Mesendoderm (in vitro differentiated cells): Measurements from ENCODE around the gene PDSS1.

ENCODE experiments used
- DNase-seq: peaks from one replicate; pipeline ENCODE4 v3.0.0; 2013
- H2AK5ac ChIP-seq: 2 replicates; pipeline ENCODE4 v1.6.1; 2013; ENCODE audit warnings: low read length, inconsistent platforms
- H2BK120ac ChIP-seq: 2 replicates; pipeline ENCODE4 v1.6.1; 2013; ENCODE audit warnings: low read depth, mild to moderate bottlenecking, low read length, moderate library complexity, mixed read lengths
- H2BK15ac ChIP-seq: replicated peaks from 2 replicates; pipeline ENCODE4 v1.6.1; 2013; ENCODE audit warnings: low read depth, mild to moderate bottlenecking, moderate library complexity
- H2BK5ac ChIP-seq: 2 replicates; pipeline ENCODE4 v1.6.1; 2013; ENCODE audit warnings: low read length, inconsistent platforms
- H3K18ac ChIP-seq: 2 replicates; pipeline ENCODE4 v1.6.1; 2013; ENCODE audit warnings: mild to moderate bottlenecking, low read length, mixed read lengths
- H3K23ac ChIP-seq: one replicate; pipeline ENCODE4 v1.6.1; 2013; ENCODE audit warnings: low read length
- H3K27ac ChIP-seq: 2 replicates; pipeline ENCODE4 v1.5.1; 2013; ENCODE audit warnings: low read depth, mild to moderate bottlenecking, inconsistent platforms, low read length, moderate library complexity
- H3K27me3 ChIP-seq: 2 replicates; pipeline ENCODE4 v1.6.1; 2013; ENCODE audit warnings: low read length, control low read depth, mild to moderate bottlenecking, inconsistent platforms; ENCODE audit not compliant: insufficient read depth, poor library complexity
- H3K36me3 ChIP-seq: 2 replicates; pipeline ENCODE4 v1.6.1; 2013; ENCODE audit warnings: low read length, inconsistent platforms; ENCODE audit not compliant: control insufficient read depth, insufficient read depth
- H3K4ac ChIP-seq: one replicate; pipeline ENCODE4 v1.6.1; 2013; ENCODE audit warnings: low read depth, mild to moderate bottlenecking, low read length, moderate library complexity
- H3K4me1 ChIP-seq: 2 replicates; pipeline ENCODE4 v1.6.1; 2013; ENCODE audit warnings: low read depth, low read length, inconsistent platforms; ENCODE audit not compliant: control insufficient read depth
- H3K4me2 ChIP-seq: 2 replicates; pipeline ENCODE4 v1.6.1; 2013; ENCODE audit warnings: low read length
- H3K4me3 ChIP-seq: 2 replicates; pipeline ENCODE4 v1.5.1; 2013; ENCODE audit warnings: mild to moderate bottlenecking, low read length
- H3K56ac ChIP-seq: one replicate; pipeline ENCODE4 v1.6.1; 2013; ENCODE audit warnings: low read length
- H3K79me1 ChIP-seq: 2 replicates; pipeline ENCODE4 v1.6.1; 2013; ENCODE audit warnings: low read length, inconsistent platforms
- H3K79me2 ChIP-seq: 2 replicates; pipeline ENCODE4 v1.6.1; 2013; ENCODE audit warnings: mild to moderate bottlenecking, low read length; ENCODE audit not compliant: control insufficient read depth, insufficient read depth
- H3K9ac ChIP-seq: 2 replicates; pipeline ENCODE4 v1.6.1; 2013; ENCODE audit warnings: low read length, inconsistent platforms
- H4K5ac ChIP-seq: one replicate; pipeline ENCODE4 v1.6.1; 2013; ENCODE audit warnings: low read length
- H4K8ac ChIP-seq: one replicate; pipeline ENCODE4 v1.6.1; 2013; ENCODE audit warnings: low read depth, mild to moderate bottlenecking, control low read depth, low read length, moderate library complexity
- WGBS: extraction: QIAGEN DNeasy Blood & Tissue Kit; methylation state at CpG from one replicate; pipeline ENCODE4 v1.1.7; 2013; ENCODE audit warnings: low lambda C conversion rate, missing lambda C conversion rate; ENCODE audit not compliant: insufficient coverage; ENCODE audit errors: extremely low coverage; 5-methylcytosine and 5-hydroxymethylcytosine counted together

PDSS1 gene

DNA sequence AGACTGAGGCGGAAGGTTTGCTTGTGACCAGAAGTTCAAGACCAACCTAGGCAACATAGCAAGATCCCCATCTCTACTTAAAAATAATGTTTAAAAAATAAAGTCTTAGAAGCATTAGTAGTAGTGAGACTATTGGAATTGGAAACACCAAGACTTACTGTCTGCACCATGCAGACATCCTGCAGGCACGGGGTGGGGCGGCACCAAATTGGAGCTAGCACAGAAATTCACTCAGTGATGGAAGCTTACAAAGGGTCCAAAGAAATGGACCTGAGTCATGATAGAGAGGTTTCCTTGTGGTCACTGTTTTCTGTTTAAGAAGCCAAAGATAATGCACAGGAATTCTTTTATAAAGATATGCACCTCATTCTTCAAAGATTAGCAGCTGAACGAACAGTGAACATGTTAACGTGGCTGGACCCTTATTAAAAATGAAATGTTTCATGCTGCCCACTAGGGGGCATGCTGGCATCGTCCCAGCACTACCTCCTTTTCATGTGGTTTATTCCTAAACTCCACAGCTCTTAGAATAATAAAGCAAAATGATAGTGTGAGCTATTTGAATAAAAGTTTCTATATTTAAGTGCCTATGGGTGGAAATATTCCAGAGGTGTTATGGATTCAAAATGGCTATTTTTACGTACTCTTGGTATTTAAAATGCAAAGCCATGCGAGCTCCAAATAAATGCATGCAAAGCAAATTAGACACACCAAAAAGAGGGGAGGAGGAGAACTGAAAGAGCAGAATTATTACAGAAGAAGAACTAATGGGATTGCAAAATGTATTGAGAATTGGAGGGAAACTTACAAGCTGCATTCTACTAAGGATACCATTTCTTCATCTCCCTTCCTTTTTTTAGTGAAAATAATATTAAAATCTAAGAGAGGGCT lies 28.6 kb downstream of the PDSS1 start:
- no peak overlapping the region for H4K8ac ChIP-seq
- no peaks in the 10 kb centered on the region for H3K27me3 ChIP-seq
- H3K9ac ChIP-seq: no peak overlapping the region
- H3K23ac ChIP-seq: no peak overlapping the region
- no peak overlapping the region for H4K5ac ChIP-seq
- no peaks in the 10 kb centered on the region for H3K79me1 ChIP-seq
- H2AK5ac ChIP-seq: no peak overlapping the region
- H3K4ac ChIP-seq: no peak overlapping the region
- DNase-seq: peak; percentile 35
- peaks cover 7% of the 10 kb centered on the region for H3K36me3 ChIP-seq
- no peaks in the 10 kb centered on the region for H3K4me1 ChIP-seq
- no peak overlapping the region for H3K27ac ChIP-seq
- no peak overlapping the region for H3K18ac ChIP-seq
- no peak overlapping the region for H3K4me3 ChIP-seq
- no peak overlapping the region for H3K4me2 ChIP-seq
- no peaks in the 10 kb centered on the region for H3K79me2 ChIP-seq
- no peak overlapping the region for H2BK15ac ChIP-seq
- no peak overlapping the region for H2BK120ac ChIP-seq
- WGBS: no CpG with 5 or more reads among the region's 8 CpGs
- H2BK5ac ChIP-seq: no peak overlapping the region
- H3K56ac ChIP-seq: no peak overlapping the region

DNA sequence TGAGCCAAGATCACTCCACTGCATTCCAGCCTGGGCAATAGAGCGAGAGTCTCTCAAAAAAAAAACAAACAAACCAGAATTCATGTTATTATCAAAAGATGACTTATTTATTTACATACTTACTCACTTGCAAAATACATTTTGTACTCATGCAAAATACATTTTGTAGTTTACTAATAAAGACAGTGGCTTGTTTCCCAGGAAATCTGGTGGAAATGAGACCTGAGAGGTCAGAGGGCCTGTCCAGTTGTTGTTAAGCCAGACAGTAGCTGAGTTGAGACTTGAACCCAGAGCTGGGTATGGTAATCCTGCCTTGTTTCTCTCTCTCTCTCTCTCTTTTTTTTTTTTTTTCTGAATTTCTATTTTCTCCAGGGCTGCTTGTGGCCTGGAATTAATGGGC lies 29.5 kb downstream of the PDSS1 start:
- H3K4me3 ChIP-seq: no peak overlapping the region
- H3K4ac ChIP-seq: no peak overlapping the region
- no peak overlapping the region for H4K5ac ChIP-seq

DNA sequence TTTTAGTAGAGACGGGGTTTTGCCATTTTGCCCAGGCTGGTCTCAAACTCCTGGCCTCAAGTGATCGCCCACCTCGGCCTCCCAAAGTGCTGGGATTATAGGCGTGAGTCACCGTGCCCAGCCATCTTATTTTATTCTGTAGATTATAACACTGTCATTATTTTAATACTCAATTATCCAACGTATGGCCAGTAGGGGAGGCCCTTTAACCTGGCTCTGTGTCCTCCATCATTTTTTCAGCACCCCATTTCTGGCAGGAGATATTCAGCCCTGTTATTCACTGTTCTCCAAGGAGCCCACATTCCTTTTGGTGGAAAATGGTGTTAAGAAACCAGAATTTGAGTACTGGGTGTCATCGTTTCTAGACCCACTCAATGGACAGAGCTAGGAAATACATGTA lies 31.5 kb downstream of the PDSS1 start:
- Histone ChIP-seq H2BK120ac (no peak overlapping the region), H3K18ac (no peak overlapping the region), H3K27ac (no peak overlapping the region), H3K36me3 (peaks cover 7% of the 10 kb centered on the region), H3K23ac (no peak overlapping the region), H2BK5ac (no peak overlapping the region), H3K4me1 (no peaks in the 10 kb centered on the region), H3K9ac (no peak overlapping the region), H4K8ac (no peak overlapping the region), H3K56ac (no peak overlapping the region), H3K4ac (no peak overlapping the region), H4K5ac (no peak overlapping the region), H2BK15ac (no peak overlapping the region), H3K79me1 (no peaks in the 10 kb centered on the region), H3K27me3 (no peaks in the 10 kb centered on the region), H2AK5ac (no peak overlapping the region), H3K4me3 (no peak overlapping the region), H3K79me2 (no peaks in the 10 kb centered on the region), H3K4me2 (no peak overlapping the region)
- WGBS: no CpG with 5 or more reads among the region's 7 CpGs
- no peak for DNase-seq

More for the DNA sequence above, 29.5 kb downstream of the PDSS1 start:
- Histone ChIP-seq H3K79me2 (no peaks in the 10 kb centered on the region), H3K4me2 (no peak overlapping the region), H3K23ac (no peak overlapping the region), H3K18ac (no peak overlapping the region), H2BK120ac (no peak overlapping the region), H2BK5ac (no peak overlapping the region), H3K4me1 (no peaks in the 10 kb centered on the region), H3K9ac (no peak overlapping the region), H3K56ac (no peak overlapping the region), H3K27ac (no peak overlapping the region), H3K27me3 (no peaks in the 10 kb centered on the region), H3K79me1 (no peaks in the 10 kb centered on the region), H4K8ac (no peak overlapping the region), H2BK15ac (no peak overlapping the region), H2AK5ac (no peak overlapping the region), H3K36me3 (peaks cover 7% of the 10 kb centered on the region)
- no peak for DNase-seq
- WGBS: no CpG with 5 or more reads among the region's 1 CpG

DNA sequence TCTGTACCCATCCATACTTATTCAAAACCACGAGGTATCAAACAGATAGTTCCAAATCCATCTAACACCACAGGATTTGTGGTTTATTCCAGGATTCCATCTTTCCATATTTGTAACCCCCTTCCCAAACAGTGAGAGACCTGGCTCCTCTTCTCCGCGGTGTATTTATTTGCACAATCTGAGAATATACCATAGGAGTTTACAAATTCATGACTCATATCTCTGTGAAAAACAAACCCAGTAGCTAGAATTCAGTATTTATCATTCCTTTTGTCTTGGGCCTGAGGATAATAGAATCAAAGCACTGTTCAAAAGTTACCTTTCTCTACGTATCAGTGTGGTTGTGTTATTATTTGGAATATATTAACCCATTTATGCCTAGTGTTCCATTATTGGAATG lies 31.9 kb downstream of the PDSS1 start:
- Histone ChIP-seq H3K4me2 (no peak overlapping the region), H3K36me3 (peaks cover 7% of the 10 kb centered on the region), H3K4ac (no peak overlapping the region), H2AK5ac (no peak overlapping the region), H3K23ac (no peak overlapping the region), H3K27ac (no peak overlapping the region), H2BK120ac (no peak overlapping the region), H3K4me3 (no peak overlapping the region), H4K8ac (no peak overlapping the region), H3K79me2 (no peaks in the 10 kb centered on the region), H4K5ac (no peak overlapping the region), H3K79me1 (no peaks in the 10 kb centered on the region), H2BK15ac (no peak overlapping the region), H3K9ac (no peak overlapping the region), H3K56ac (no peak overlapping the region), H2BK5ac (no peak overlapping the region), H3K4me1 (no peaks in the 10 kb centered on the region), H3K27me3 (no peaks in the 10 kb centered on the region), H3K18ac (no peak overlapping the region)
- no peak for DNase-seq
- WGBS: no CpG with 5 or more reads among the region's 4 CpGs

DNA sequence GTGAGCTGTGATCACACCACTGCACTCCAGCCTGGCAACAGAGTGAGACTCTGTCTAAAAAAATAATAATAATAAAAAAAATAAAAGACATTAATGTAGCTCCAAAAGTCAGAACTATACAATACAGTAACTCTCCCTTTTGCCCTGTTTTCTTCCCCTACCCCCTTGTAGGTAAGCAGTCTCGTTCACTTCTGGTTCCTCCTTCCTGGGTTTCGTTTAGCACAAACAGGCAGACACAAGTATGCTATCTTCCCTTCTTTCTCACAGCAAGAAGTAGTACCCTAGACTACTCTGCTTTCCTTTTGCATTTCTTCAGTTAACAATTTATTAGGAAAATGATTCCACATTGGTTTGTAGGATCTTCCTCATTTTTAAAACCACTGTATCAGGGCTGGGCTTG lies 33.1 kb downstream of the PDSS1 start:
- Histone ChIP-seq H3K23ac (no peak overlapping the region), H2AK5ac (no peak overlapping the region), H2BK5ac (no peak overlapping the region), H3K56ac (no peak overlapping the region), H3K9ac (no peak overlapping the region), H3K4me1 (no peaks in the 10 kb centered on the region), H3K4me3 (no peak overlapping the region), H3K36me3 (peaks cover 9% of the 10 kb centered on the region), H4K8ac (no peak overlapping the region), H3K79me1 (no peaks in the 10 kb centered on the region), H3K79me2 (no peaks in the 10 kb centered on the region), H3K27ac (no peak overlapping the region), H3K27me3 (no peaks in the 10 kb centered on the region), H3K4ac (no peak overlapping the region), H3K18ac (no peak overlapping the region), H4K5ac (no peak overlapping the region), H2BK120ac (no peak overlapping the region), H2BK15ac (no peak overlapping the region), H3K4me2 (no peak overlapping the region)
- WGBS: no CpG with 5 or more reads among the region's 2 CpGs
- no peak for DNase-seq
